Activated CD4-positive, alpha-beta T cell treated with anti-CD3 and anti-CD28 coated beads for 24 hours (primary cell): Measurements from ENCODE around the gene CCDC68.
"Not testable (repeated sequence)": the region's sequence is repeated elsewhere in the genome, so short reads cannot be mapped to it uniquely, and the experiment has no call there.

Experiments used
- DNase-seq, 2 donors: peaks; one replicate each; pipeline ENCODE4 v3.0.0-alpha.2; 2020; ENCODE audit warnings: low read depth in 2 of 2

Gene CCDC68, protein sequence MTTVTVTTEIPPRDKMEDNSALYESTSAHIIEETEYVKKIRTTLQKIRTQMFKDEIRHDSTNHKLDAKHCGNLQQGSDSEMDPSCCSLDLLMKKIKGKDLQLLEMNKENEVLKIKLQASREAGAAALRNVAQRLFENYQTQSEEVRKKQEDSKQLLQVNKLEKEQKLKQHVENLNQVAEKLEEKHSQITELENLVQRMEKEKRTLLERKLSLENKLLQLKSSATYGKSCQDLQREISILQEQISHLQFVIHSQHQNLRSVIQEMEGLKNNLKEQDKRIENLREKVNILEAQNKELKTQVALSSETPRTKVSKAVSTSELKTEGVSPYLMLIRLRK

DNA sequence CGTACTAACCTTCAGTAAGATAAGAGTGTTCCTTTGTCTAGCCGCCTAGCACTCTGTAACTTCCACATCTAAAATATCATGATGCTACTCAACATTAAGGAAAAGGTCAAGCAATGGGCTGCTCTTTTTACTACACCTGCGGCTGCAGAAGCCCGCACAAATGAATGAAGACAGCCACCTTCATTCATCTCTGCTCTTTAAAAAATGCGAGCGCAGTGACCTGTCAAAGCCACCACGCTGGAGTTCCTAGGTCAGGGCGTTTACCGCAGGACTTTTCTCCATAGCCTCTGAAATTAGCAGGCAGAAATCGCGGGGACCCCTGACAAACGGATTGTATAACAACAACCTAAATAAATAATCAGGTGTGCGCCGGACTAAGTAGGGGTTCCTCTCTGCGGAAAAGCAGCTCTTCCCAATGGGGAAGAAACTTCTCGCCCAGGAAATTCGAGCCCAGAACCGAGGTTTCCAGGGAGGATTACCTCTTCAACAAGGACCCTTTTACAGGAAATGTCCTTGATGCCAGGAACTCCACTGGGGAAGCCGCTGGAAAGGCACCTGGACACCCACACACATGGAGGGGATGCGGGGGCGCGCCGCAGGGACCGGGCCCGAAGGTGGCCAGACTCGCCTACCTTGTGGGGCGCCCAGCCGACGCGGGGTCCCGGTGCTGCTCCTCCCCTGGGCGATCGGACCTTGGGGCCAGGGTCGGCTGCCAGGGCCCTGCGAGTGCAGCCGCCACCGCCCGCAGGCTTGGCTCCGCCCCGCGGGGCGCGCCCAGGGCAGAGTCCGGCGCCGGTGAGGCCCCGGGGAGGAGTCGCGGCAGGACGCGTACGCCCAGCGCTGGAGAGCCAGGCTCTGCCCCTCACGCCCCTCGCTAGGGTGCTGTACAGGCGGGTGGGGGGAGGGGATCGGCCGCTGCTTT lies at the start of gene CCDC68:
Gene CCDC68, minus strand, starts transcription at position 758 of the 922 bp plus-strand sequence. CDS start 16,670 bp downstream, outside the sequence.
- no peak for DNase-seq

DNA sequence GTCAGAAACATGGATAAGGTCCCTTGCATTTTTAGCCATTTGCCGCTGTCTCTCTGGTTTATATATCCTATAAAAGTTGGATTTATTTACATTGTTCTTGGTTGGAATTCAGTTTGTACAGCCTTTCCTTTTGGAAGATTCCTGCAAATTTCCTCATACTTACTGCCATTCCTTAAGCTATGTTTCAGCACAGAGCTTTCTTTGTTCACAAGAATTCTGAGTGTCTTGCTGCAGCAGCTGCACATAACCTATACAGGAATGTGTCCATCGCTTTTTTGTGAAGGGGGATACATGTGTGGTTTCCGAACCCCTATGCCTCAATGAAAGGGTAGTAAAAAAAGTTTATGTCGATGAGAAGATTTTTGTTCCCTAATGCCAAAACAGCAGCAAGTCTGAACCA lies 48.3 kb upstream of the CCDC68 start:
- no peak for DNase-seq

DNA sequence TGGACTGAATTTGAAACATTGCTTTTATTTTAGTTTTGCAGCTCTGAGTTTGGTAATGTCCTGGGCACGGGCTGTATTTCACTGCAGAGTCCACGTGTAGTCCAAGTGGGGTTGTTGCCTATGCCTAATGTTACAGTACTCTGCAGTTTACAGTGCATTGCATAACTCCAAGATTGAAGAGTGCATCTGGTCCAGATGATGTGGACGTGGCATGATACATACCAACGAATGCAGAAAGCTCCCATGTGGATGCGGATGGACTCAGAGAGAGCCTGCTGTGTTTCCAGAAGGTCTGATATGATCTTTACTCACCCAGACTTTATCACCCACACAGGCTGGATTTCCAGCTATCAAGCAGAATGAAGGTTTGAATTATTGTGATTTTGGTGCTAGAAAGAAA lies 44.4 kb upstream of the CCDC68 start:
- no peak for DNase-seq

DNA sequence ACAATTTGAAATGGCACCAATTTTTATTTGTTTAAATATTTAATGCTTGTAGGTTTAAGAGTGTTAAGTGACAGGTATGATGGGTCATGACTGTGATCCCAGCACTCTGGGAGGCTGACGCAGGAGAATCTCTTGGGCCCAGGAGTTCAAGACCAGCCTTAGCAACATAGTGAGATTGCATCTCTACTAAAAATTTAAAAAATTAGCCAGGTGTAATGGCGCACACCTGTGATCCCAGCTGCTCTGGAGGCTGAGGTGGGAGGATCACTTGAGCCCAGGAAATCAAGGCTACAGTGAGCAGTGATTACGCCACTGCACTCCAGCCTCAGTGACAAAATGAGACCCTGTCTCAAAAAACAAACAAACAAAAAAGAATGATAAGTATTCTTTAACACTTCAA lies 43.0 kb upstream of the CCDC68 start:
- no peak for DNase-seq

DNA sequence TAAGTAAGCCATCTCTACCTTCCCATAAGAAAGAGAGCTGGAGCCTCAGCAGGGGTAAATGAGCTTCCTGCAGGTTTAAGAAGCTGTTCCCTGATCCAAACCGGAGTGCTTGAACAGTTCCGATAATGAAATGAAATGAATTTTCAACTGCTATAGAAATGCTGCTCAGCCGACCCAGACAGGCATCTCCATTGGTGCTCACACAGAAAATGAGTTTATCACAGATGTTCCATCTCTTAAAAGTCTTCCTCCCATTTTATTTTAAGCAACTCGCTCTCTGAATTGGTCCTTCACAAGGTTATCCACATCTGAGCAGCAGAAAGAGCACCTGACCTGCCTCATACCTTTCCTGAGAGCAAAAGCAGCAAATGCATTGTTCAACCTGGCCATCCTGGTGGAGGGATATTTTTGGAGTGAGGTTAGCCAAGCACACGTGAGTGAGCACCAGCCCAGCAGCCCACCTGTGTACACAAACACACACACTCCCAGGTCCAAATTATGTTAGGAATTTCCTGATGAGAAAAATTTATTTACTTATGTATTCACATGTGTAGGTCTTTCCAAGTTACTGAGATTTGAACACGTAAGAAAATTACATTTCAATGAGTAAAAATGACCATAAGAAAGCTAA lies 42.2 kb upstream of the CCDC68 start:
- DNase-seq = no peak

DNA sequence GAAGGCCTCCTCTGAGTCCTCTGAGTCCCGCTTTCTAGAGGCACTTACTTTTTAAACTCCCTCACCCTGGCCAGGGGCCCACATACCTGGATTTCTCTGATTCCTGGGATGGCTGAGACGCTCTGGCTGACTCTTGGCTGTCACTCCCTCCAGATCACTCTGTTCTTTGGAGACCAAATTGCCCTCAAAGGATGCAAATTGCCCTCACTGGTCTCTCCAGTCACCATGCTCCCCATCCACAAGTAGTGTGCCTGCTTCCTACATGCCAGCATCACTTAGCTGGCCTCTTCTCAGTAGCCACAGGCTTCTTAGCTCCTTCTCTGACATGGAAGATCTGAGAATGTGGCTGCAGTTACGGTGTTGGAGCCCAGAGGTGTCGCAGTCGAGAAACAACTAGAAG lies 41.3 kb upstream of the CCDC68 start:
- no peak for DNase-seq

DNA sequence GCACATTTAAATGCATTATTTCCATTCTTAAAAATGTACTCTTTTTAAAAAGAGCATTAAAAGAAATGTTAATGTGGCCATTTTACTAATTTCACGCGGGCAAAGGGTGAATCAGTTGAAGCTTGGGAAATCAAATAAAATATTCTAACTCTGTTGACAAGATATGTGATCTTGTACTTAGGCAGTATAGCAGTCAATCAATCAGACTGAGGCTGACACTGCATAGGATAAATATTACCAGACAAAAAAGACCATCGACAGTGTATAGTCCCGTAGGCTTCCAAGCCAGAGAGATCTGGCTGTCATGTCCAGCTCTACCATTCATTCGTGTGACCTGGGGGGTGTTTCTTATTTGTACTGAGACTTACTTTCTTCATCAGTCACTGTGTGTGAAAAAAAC lies 39.8 kb upstream of the CCDC68 start:
- no peak for DNase-seq

DNA sequence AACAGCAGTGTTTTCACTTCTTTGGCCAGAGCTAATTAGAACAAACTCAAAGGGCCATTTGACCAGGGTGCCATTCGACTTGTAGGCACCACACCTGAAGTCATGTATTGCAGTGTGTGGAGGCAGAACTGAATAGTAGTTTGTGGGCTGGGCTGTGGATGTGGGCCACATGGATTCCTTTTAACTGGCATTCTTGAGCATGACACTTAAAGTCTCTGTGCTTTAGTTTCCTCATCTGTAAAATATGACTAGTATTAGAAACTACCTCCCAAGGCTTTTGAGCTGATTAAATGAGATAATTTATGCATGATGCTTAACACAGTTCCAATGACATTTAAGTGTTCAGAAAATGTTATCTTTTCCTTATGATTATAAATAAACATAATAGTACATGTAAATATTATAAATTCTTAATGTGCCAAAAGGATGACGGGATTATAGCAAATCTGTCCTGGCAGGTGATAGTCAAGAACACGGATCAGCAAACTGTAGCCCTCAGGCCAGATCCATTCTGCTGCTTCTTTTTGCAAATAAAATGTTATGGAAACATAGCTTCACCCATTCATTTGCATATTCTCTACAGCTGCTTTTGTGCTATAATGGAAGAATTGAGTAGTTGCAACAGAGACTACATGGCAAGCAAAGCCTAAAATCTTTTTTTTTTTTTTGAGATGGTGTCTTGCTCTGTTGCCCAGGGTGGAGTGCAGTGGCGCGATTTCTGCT lies 36.3 kb upstream of the CCDC68 start:
- no peak for DNase-seq

DNA sequence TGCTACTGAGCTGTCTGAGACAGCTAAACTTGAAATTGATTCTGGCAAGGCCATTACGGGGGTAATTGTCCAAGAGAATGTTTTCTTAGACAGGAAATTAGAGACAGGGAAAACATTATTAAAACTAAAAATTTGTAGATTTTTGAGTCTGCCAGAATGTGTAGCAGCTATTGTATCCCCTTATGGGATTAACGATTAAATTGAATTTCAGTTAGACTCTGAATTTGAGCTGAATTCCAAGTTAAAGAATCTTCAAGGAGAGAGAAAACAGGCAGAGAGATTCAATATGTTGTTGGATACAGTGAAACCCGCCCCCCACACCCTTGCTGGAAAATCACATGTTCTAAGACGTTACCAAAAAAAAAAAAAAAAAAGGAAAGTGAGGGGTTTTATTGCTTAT lies 32.7 kb upstream of the CCDC68 start:
- no peak for DNase-seq

DNA sequence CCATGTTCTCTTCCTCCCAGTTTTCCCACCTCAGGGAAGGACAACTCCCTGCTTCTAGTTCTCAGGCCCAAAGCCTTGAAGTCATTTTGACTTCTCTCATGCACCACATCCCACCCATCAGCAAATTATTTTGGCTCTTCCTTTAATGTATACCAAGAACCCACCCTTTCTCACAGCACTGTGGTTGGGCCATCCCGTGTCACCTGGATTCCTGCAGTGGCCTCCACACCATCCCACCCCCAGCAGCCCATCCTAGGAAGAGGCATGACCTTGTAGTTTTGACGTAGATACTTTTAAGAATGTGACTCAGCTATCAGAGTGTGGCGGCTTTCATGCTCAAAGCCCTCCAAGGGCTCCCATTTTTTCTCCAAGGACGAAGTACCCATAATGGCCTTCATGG lies 25.6 kb upstream of the CCDC68 start:
- no peak for DNase-seq

DNA sequence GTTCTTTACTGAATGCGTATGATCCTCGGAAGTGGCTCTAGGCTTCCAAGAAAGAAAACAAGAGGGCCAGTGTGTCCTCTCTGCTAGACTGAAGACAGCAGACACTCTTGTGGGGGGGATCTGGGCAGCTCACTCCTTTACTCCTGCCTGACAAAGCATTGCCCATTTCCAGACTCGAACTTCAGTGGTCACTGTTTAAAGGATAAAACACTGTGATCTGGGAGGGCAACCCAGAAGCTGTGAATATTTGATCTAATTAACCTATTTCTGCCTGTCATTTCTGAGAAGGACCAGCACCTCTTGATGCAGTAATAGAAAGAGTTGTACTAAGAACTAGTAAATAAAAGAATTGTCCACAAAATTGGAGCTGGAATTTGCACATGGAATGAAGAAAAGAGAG lies 24.5 kb upstream of the CCDC68 start:
- no peak for DNase-seq

DNA sequence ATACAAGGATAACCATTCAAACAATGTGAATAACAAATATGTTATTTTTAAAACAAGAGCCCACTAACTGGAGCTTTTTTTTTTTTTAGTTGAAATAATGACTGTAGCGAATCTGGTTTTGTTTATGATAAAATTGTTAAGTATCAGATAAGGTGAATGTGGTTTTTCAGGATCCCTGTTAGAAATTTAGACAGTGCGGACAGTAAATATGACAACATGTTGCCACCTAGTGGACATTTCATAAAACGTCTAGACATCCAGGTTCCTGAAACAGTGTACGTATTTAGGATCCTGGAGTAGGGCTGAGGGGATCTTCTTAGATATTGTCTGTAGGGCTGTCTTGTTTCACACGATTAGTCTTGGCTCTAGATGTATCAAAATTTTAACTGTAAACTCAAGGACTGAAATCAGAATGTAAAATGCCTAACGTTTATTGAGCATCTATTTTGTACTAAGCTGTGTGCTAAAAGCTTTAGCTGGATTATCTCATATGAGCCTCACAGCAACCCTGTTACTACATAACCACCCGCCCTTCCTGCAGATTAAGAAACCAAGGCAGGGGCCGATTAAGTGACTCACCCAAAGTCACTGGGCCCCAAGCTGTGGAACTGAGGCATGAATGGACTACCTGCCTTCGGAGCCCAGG lies 23.9 kb upstream of the CCDC68 start:
- no peak for DNase-seq

DNA sequence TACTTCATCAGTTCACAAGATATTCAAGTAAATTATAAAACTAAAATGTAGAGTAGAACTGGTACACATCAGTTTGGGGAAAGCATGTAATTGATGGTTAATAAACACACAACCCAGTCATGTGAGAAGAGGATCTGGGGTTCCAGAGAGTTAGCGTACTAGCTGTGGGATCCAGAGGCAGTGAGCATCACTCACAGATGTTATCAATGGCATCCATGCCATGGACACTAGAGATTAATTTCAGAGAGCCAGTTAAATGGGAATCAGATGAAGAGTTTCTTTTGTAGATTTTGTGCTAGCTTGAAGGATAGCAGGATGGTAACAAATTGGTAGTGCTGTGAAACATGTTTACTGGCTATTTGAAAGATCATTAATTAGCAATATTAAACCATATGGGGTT lies 21.8 kb upstream of the CCDC68 start:
- DNase-seq = no peak

DNA sequence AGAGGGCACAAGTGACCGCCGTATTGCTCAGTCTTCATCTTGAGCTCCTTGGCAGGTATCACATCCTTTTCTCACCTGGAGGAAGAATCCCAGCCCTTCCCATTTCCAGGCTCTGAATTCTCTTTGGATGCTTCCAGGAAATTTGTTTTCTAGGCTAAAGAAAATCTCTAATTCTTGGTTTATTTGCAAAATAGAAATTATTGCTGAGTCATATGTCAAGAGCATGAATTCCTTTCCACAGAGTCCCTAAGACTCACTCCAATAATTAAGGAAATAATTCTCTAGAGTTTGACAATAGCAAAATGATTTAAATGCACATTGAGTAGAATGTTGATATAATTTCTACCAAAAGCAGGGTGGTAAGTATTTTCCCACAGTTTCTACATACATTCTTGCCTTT lies 16.3 kb upstream of the CCDC68 start:
- no peak for DNase-seq

DNA sequence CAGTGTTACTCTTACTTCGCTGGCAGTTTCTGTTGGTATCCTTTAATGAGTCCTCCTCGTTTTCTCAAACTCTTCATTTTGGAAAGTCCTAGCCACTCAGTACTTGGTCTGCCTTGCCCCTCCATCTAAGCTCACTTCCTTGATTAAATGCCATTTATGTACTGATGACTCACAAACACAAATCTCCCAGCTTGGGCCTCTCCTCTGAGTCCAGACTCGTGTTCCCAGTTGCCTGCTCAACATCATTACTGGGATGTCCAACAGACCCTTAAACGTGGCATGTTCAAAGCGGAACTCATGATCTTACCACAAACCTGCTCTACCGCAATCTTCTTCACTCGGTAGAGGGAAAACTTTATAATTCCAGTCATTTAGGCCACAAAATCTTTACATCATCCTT lies 13.8 kb upstream of the CCDC68 start:
- no peak for DNase-seq

DNA sequence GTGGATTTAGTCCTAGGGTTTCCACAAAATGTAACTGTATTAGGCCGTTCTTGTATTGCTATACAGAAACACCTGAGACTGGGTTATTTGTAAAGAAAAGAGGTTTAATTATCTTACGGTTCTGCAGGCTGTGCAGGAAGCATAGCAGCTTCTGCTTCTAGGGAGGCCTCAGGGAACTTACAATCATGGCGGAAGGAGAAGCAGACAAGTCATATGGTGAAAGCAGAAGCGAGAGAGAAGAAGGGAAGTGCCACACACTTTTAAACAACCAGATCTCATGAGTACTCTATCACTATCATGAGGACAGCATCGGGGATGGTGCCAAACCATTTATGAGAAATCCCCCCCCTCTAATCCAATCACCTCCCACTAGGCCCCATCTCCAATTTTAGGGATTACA lies 9.5 kb upstream of the CCDC68 start:
- DNase-seq = no peak

DNA sequence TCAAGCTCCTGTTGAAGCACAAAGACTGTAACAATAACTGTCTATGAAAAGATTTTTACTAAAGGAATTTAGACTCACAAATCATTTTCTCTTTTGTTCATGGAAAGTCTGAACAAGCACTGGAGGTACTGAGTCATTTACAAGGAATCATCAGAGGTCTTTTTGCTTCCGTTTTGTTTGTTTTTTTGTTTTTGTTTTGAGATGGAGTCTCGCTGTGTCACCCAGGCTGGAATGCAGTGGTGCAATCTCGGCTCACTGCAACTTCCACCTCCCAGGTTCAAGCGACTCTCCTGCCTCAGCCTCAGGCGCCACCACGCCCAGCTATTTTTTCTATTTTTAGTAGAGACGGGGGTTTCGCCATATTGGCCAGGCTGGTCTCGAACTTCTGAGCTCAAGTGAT lies 9.0 kb upstream of the CCDC68 start:
- not testable (repeated sequence) for DNase-seq

DNA sequence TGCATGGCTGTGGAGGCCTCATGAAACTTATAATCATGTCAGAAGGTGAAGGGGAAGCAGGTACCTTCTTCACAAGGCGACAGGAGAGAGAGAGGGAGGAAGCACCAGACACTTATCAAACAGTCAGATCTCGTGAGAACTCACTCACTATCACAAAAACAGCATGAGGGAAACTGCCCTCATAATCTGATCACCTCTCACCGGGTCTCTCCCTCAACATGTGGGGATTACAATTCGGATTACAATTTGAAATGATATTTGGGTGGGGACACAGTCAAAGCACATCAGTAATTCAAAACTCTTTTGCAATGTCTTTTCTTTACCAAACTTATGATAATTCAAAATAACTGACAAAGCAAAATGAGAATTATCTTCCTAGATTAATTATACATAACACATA lies 8.5 kb upstream of the CCDC68 start:
- DNase-seq = no peak

DNA sequence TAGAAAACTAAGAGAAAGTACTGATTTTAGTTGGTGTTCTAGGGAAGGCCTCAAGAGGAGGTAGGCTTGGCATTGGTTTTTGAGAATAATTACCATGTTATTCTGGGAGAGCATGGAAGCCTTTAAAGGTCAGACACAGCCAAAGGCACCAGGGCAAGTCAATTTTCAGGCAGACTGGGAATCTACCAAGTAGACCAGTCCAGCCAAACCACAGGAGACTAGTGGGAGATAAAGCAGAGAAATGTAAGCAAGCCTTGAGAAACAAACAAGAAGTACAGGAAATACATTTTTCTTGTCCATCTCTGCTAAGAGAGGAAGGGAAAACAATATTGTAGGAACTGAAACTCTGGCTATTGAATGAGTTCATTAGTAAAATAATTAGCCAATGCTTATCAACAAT lies 5.5 kb upstream of the CCDC68 start:
- DNase-seq = no peak

DNA sequence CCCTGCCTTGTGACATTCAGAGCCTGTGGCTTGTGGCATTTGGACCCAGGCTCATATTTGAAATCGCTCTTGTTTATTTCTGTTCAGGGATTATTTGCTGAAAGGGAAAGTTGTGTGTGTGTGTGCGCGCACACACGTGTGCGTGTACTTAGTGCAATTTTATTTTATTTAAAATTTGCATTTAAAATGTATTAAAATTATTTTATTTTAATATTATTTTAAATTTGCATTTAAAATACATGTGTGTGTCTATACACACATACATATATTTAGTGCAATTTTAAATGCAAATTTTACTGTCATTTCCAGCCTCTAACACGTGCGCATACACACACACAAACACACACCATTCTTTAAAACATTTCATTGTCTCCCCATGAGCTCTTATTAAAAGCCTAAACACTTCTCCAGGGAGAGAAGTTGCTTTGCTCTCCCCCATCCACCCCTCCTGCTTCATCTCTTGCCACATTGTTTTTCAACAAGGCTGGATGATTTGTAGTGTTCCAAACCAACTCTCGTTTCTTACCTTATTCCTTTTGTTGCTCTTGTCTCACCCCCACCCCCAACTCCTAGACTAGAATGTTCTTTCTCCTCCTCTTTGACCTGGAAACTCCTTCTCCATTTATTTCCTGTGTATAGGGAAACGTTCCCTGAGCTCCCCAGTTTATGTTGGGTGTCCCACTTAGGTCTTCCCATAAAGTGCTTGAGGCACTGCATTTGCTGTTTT lies 3.8 kb upstream of the CCDC68 start:
- no peak for DNase-seq

DNA sequence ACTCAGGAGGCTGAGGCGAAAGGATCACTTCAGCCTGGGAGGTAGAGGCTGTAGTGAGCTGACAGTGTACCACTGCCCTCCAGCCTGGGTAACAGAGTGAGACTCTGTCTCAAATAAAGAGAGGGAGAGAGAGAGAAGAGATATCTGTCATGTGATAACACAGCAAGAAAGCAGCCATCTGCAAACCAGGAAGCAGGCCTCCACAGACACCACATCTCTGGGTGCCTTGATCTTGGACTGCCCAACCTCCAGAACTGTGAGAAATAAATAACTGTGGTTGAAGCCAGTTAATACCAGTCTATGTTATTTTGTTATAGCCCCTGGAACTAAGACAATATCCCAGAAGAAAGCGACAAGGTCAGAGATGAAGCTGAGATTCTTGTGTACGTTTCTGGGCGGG lies 2.6 kb upstream of the CCDC68 start:
- no peak for DNase-seq
